ENCODE results near the gene GALT. TPM values are rescaled to one million over a fixed set of nuclear protein-coding genes. Genes with fewer than 3 reads are reported as not detected.

Gene GALT
- total RNA-seq, 2 donors from 2014 or later: 49.6 to 50.5 TPM

DNA sequence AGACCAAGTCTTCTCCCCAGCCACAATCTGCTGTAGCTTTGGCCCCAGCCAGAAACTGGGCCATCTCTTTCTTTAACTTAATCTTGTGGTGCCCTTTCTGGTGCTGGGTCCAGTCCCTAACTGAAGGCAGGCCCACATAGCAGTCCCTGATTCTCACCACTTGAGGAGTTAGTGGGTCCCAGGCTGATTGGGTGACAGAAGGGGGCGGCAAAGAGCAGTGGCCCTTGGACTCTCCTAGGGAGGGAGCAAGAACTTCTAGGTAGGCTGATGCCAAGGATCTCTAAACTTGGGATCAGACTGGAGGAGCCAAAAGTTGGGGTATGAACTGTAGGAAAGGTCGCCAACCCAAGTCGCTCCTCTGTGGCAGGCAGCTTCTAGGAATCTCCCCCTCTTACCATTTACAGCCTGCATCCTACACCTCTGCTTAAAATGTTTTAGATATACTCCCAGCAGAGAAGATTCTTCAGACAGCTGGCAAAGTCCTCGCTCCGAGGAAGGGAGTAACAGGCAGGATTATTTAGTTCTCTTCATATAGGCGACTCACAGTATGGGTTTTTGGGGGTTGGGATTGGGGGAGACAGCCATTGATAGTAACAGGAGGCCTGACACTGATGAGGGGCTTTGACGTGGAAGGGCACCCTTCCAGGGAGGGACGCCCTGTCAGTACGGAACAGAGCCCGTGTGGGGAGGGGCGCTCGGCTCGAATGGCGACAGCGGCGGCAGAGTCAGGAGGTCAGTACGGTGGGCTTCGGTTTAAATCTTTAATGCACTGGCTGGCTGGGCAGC lies 18.0 kb downstream of the GALT start:
- ATAC-seq (peak; percentile 43), DNase-seq (peak; percentile 83 to 91)
- intact Hi-C loops (cut with DNase I, micrococcal nuclease): no loop called here

DNA sequence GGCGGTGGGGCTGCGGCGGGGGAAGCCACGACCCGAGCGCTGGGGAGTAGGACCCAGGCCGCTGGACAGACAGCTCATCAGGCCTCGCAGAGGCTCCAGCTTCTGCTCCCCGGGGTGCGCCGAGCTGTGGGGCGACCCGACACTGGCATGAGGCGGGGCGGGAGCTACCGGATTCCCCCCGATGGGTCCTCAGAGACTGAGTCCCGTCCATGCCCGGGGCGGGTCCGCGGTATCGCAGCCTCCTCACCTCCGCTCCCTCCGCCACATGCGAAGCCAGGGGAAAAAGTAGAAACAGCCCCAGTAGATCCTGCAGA lies 18.5 kb downstream of the GALT start:
- ATAC-seq (no peak), DNase-seq (no peak)
- intact Hi-C loops (cut with DNase I, micrococcal nuclease): no loop called here

DNA sequence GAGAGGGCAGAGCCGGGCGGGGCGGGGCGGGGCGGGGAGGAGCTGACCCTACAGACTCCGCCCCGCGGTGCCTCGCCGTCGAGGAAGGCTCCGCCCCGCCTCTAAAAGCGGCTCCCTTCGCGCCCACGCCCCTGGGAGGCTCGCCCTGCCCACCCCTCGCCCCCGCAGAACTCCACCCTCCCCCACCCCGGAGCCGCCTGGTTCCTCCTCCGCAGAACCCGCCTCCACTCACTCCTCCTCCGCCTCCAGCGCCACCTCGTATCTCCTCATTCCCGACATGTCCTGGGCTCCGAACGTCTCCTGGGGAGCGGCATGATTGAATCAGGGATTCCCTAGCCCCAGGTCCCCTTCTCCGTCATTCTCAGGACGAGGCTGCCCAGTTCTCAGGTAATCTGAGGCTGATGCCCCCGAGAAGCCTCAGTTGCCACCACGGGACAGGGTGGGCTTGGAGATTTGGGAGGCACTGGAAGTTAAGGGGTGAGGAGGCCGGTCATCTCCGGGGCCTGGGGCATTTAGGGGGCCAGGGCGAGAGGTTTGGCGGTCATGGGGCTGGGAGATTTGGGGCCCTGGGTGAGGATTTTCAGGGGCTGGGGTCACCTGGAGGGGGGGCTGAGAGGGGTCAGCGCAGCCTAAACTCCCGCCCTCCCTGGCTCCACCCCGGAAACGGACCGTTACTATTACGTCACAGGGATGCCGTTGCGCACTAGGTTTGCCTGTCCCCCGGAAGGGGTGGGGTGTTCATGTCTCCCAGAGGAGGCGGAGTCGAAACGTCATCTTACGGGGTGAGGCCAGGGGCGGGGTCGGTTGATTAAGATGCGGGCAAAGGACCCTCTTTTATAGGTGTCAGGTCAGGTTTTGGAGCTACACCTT lies 19.1 kb downstream of the GALT start:
- intact Hi-C loops (cut with DNase I, micrococcal nuclease): no loop called here
- DNase-seq: peak; percentile 96 to 97
- peak; percentile 85 for ATAC-seq

DNA sequence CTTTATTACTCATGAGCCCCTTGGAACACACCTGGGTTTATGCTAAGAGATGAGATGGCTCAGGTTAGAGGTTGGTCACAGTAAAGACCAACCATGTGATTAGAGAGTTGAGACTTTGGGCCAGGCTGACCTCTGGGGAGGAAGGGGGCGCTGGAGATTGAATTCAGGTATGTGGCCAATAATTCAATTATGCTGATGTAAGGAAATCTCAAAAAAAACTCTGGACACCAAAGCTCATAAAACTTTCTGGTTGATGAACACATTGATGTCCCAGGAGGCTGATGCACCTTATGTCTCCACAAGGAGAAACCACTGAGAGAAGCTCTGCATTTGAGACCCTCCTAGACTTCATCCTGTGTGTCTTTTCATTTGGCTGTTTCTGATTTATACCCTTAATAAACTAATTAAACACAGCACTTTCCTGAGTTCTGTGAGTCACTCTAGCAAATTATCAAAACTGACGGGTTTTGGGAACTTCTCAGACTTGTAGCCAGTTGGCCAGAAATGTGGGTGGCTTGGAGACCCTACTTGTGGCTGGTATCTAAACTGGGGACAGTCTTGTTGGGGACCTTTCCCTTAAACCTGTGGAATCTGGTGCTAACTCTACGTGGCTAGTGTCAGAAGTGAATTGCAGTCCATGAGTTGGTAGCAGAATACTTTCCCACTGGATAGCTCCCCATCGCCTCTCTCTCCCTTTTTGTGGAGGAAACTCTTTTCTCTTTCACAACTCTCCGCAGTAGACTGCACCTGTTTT lies 23.5 kb downstream of the GALT start:
- ATAC-seq (no peak), DNase-seq (no peak)
- intact Hi-C loops (cut with DNase I, micrococcal nuclease): no loop called here

DNA sequence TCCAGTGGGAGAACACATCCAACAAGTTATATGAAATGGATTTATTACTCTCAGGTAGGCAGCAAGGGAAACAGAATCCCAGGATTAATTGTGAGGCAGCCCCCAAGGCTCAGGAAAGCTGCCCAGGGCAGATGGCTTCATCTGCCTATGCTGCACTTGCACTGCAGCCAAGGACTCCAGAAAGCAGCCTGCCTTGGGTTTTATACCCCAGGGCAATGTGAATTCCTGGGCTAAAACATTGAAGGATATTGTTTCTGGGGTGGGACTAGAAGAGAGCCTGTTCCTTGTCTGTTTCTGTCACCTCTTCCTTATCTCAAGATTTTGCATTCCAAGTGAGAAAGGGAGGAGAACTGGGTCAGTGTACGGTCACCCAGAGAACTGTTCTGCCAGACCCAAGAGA lies 24.8 kb downstream of the GALT start:
- DNase-seq (no peak), ATAC-seq (no peak)
- intact Hi-C loops (cut with DNase I, micrococcal nuclease): no loop called here

DNA sequence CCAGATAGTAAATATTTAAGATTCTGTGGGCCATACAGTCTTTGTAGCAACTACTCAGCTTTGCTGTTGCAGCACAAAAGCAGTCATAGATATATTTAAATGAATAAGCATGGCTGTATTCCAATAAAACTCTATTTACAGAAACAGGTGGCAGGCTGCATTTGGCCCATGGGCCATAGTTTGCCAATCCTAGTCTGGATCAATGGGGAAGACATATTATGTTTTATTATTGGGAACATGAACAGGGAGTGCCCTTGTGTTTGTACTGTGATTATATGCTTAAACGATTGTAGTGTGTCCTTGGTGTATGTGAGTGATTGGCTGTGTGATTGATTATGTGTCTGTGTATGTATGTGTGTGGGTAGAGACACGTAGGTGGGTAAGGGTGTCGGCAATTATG lies 28.0 kb downstream of the GALT start:
- peak; percentile 61 for ATAC-seq
- intact Hi-C loops (cut with DNase I, micrococcal nuclease): no loop called here
- no peak for DNase-seq

DNA sequence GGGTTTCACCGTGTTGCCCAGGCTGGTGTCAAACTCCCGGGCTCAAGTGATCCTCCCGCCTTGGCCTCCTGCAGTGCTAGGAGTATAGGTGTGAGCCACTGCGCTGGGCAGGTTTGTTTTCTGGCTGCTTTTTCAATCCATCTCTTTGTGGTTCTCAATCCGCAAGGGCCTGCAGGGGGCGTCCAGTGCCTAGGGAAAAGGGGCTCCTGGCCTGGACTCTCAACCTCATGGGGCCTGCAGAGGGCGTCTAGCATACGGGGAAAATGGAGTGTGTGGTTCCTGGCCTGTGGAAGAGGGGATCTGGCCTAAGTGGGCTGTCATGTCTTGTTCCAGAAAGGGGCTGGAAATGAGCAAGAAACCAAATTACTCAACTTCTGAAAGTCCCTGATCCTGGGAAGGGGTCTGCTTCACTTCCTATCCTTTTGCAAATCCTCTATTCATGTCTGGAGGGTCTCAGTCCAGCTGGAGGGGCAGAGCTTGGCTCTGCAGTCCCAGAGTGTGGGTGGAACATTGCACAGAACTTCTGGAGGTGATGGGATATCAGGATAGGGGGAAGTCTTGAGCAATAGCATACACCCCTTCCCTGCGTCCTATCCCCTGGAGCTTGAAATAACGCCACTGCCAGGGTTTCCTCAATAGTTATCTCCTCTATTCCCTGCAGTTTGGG lies 28.7 kb downstream of the GALT start:
- intact Hi-C loops (cut with DNase I, micrococcal nuclease): no loop called here

DNA sequence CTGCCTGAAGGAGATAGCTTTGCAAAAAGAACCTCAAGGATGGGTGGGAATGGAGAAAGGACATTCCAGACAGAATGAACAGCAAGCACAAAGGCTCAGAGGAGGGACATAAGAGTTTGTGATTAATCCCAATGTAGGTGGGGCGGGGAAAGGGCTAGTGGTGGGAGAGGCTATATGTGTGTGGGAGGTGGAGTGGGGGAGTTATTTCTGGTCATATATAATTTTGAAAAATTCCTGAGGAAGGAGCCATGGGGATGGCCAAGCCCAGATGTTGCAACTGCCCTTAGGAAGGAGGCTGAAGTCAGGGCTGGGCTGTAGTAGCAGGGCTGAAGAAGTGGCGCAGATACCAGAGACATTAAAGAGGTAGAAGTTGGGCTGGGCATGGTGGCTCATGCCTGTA lies 29.4 kb downstream of the GALT start:
- DNase-seq (no peak), ATAC-seq (no peak)
- intact Hi-C loops (cut with DNase I, micrococcal nuclease): no loop called here

More for the DNA sequence above, 28.7 kb downstream of the GALT start:
- ATAC-seq (peak; percentile 91), DNase-seq (peak; percentile 67 to 87)

DNA sequence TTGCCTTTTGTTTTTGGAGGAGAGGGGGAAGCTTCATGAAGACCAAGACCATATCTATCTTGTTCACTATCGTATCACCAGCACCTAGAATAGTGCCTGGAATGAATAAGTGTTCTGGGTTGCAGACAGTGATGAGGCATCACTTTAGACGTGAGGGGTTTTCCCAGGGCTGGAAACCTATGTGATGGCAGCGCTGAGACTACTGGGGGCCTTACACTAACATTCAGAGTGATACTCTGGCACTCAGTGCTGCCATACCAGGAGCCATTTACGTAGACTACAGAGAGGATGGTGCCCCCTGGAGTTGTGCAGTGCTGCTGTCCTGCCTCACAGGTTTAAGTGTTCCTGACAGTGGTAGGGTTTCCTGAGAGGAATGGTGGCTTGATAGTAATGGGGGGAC lies 37.7 kb downstream of the GALT start:
- DNase-seq (no peak), ATAC-seq (no peak)
- intact Hi-C loops (cut with DNase I, micrococcal nuclease): no loop called here

DNA sequence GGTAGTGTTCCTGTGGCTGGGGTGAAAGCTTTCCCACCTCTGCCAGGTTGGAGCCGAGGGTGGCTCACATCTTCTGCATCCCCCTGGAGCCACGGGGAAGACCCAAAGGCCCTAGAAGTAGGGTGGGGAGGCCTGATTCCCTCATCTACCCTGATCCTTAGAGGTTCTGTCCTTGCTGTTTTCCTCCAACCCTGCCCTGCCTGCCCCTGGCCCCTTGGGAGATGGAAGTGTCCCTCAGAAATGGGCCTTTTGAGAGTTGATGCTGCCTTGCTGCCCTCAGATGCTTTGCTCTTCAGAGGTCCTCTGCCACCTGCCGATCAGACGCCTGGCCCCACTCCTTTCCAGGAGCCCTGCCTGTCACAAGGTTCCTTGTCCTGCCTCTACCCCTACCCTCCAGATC lies 38.3 kb downstream of the GALT start:
- DNase-seq (no peak), ATAC-seq (no peak)

DNA sequence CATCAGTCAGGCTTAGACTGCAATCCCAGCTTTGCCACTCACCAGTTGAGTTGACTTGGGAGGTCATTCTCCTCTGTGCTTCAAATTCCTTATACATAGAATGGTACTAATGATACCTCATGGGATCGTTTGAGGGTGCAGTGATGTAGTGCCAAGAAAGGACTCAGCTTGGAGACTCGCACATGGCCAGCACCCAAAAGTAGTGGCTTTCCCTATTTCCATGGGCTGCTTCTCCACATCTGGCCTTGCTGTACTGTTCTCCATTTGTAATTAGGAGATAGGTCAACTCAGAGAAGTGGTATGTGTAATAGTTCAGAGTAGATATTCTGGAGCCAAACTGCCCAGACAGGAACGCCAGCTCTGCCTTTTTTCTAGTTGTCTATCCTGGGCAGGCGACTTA lies 39.1 kb downstream of the GALT start:
- intact Hi-C loops (cut with DNase I, micrococcal nuclease): no loop called here
- ATAC-seq (no peak), DNase-seq (no peak)

More for the DNA sequence above, 38.3 kb downstream of the GALT start:
- intact Hi-C loops (cut with DNase I, micrococcal nuclease): no loop called here

DNA sequence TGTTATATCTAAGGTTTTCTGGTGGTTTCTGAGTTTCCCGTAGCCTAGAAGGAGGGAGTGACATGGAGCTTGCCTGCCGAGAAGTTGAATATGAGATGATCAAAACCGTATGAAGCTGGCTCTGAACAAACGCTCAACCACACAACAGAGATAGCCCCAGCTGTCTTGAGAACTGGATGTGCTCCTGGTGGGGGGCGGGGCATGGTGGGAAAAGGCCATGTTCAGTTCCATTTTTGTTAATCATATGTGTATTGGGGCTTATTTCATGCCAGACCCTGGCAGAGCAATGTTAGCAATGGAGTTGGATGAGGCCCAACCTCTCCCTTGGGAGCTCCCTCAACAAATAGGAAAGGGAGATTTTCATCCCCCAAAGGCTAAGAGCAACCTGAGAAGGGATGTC lies 39.8 kb downstream of the GALT start:
- intact Hi-C loops (cut with DNase I, micrococcal nuclease): no loop called here
- no peak for ATAC-seq
- DNase-seq: no peak

DNA sequence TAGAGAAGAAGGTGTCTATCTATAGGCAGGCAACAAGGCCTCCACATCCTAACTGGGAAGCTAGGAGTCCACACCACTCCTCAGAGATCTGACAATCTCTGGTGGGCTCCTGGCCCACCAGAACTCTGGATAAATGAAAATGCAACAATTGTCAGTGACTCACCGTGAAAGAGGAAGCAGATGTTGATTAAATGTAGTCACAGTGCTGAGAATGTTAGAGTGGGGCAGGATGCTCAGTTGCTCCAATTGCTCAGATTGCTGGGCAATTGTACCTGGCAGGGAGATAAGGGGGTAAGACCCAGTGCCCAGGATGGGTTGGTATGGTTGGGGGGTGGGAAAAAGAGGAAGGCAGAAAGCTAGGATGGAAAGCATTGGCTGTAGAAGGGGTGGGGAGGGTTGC lies 40.3 kb downstream of the GALT start:
- DNase-seq (no peak), ATAC-seq (no peak)
- intact Hi-C loops (cut with DNase I, micrococcal nuclease): no loop called here

DNA sequence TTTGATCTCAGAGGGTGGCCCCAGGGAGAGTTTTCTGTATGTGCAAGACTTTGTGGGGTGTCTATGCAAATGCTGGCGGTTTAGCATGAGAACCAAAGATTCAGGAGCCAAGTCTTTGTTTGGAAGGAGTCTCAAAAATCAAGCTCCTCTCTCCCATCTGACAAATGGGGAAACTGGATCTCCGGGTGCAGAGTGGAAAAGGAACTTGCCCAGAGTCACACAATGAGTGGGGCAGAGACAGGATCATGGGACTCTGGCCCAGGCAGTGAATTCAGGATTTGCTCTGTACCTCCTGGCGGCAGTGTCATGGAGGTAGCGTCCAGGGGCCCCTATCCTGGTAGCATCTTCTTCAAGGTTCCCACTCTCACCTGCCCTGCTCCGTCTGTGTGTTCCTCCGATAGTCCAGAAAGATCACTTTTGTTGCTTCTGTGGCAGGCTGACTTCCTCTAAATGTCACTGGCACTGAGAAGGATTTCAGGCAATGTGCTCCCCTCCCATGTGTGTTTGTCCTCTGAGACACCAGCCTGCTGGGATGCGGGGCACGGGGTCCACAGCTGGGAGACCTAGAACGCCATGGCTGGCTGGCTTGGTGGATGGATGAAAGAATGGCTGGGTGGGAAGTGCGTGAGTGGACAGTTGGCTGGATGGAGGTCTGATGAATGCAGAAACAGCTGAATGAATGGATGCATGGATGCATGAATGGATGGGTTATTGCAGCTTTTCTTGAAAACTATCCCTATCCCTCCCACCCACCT lies 41.0 kb downstream of the GALT start:
- no peak for ATAC-seq

DNA sequence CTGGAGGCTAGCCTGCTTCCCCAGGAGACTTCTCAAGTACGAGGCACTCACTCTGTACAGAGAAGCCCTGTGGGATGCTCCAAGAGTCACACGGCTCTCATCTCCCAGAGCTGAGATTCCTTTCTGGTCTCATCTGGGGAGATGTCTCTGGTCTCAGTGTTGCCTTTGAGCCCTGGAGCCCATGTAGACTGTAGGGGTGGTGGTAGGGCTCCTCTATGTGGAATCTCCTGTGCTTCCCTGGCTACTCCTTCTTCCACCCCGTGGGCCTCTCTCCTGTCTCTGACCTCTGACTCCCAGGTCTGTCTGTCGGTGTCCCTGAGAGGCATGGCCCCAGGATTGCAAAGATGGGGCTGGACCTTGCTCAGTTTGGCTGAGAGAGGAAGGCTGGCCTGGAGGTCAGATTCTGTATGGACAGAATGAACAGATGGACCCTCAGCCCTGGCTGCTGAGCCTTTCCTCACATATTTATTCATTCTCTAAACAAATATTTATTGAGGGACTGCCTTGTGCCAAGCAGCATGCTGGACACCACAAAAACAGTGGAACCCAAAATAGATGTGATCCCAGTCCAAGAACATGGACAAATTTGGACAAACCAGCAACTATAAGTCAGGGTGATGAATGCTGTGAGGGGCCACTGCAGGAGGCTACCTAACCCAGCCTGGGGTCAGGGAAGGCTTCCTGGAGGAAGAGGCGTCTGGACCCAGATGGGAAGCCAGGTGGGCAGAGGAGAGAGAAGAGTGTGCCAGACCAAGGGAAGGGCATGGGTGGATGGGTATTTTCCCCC lies 42.0 kb downstream of the GALT start:
- DNase-seq (no peak), ATAC-seq (no peak)
- intact Hi-C loops (cut with DNase I, micrococcal nuclease): no loop called here

More for the DNA sequence above, 41.0 kb downstream of the GALT start:
- DNase-seq: no peak
- intact Hi-C loops (cut with DNase I, micrococcal nuclease): no loop called here

DNA sequence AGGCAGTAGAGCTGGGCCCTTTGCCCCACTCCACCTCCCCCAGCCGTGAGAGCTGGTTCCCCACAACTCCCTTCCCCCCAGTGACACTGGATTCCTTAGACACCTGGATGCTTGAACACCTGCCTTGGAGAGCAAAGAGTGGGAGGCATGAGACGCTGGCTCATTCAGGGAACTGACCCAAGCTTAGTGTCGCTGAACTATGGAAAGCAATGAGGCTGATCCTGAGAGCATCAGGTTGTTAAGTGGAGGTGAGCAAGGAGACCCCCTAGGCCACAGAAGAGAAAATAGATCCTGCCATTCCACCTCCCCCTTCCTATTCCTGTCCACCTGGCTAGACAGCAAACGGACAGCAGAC lies 42.6 kb downstream of the GALT start:
- ATAC-seq: no peak
- DNase-seq: no peak
- intact Hi-C loops (cut with DNase I, micrococcal nuclease): no loop called here

DNA sequence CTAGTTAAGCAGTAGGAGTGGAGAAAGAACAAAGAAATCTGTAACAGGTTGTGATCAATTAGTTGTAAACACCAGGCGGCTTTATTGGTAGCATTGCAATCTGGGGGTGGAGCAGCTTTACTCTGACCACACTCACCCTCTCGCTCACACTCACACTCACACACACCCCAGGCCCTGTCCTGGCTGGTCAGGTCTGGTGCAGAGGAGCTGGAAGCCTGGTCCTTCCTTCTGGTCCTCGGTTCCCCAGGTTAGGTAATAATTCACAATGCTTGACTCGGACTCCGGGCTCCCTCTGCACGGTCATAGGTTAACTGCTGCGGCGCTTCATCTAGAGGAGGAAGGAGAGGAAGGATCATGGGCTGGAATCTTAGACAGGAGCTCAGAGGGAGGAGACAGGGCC lies 43.0 kb downstream of the GALT start:
- intact Hi-C loops (cut with DNase I, micrococcal nuclease): no loop called here
- DNase-seq (no peak), ATAC-seq (peak; percentile 79)

Data from left colon (tissue), 2 donors.